HL-60/S4 (cell line): ENCODE measurements around the gene LTB.

Source experiments
- in situ Hi-C: fragments of 300-500 bp; cut with MboI; formaldehyde crosslinking; loops from 2 replicates; pipeline ENCODE4 v1.14.3; 2022; ENCODE audit warnings: low sequenced_read_pairs

LTB gene

GRCh38 chr6:31576897-31577578 is 5.2 kb downstream of the LTB start:
- in situ Hi-C loops = no loop called here

GRCh38 chr6:31575952-31576685 is 6.1 kb downstream of the LTB start:
- in situ Hi-C loops = no loop called here

- in situ Hi-C loops = no loop called here
These were observed 6.8 kb downstream of the LTB start, which contains the start of gene TNF for GRCh38 chr6:31575335-31575901. TNF (plus strand) TSS chr6:31575565; CDS start chr6:31575742, 177 bp downstream.

- in situ Hi-C loops = no loop called here
These were observed 7.8 kb downstream of the LTB start for GRCh38 chr6:31574106-31575061.

- in situ Hi-C loops = no loop called here
These were observed 8.8 kb downstream of the LTB start for GRCh38 chr6:31573239-31574105.

- in situ Hi-C loops = no loop called here
These were observed 9.9 kb downstream of the LTB start, which contains the start of gene LTA for GRCh38 chr6:31572041-31572911. LTA (plus strand) TSS chr6:31572289; CDS start chr6:31572743, 454 bp downstream.

GRCh38 chr6:31569861-31570536 is 12.2 kb downstream of the LTB start:
- in situ Hi-C loops = no loop called here

- in situ Hi-C loops = no loop called here
These were observed 13.7 kb downstream of the LTB start for GRCh38 chr6:31568537-31568961.

- in situ Hi-C loops = no loop called here
These were observed 14.5 kb downstream of the LTB start for GRCh38 chr6:31567531-31568370.

GRCh38 chr6:31560697-31561058 is 21.5 kb downstream of the LTB start:
- in situ Hi-C loops = no loop called here

GRCh38 chr6:31559958-31560696 is 22.1 kb downstream of the LTB start:
- in situ Hi-C loops = no loop called here

GRCh38 chr6:31559606-31559957 is 22.6 kb downstream of the LTB start:
- in situ Hi-C loops = no loop called here

GRCh38 chr6:31558631-31559500 is 23.4 kb downstream of the LTB start:
- in situ Hi-C loops = no loop called here

GRCh38 chr6:31558318-31558625 is 24.0 kb downstream of the LTB start:
- in situ Hi-C loops = no loop called here

GRCh38 chr6:31557443-31558317 is 24.5 kb downstream of the LTB start:
- in situ Hi-C loops = no loop called here
